Measurements from ENCODE around the gene PCDHGA3. TPM values are rescaled to one million over a fixed set of nuclear protein-coding genes. Genes with fewer than 3 reads are reported as not detected.
"Not testable (repeated sequence)": the region's sequence is repeated elsewhere in the genome, so short reads cannot be mapped to it uniquely, and the experiment has no call there.

The PCDHGA3 gene
- total RNA-seq, 4 donors from 2014 or later, result 1.3 to 5.7 (median 2.8) TPM

- TF ChIP-seq POLR2AphosphoS5 (IDR thresholded peaks at IDR 0.05) (no peak), EP300 (IDR thresholded peaks at IDR 0.05) (no peak), POLR2A (IDR thresholded peaks at IDR 0.05) (no peak), CTCF (IDR thresholded peaks at IDR 0.05) (no peak)
- H3K27me3 ChIP-seq, result no peaks in the 10 kb centered on the region
- H3K4me3 ChIP-seq, result no peak within 1 kb of the TSS
- no peak within 1 kb of the TSS for H3K27ac ChIP-seq
- no peak for ATAC-seq
- no peaks in the 10 kb centered on the region for H3K4me1 ChIP-seq
- H3K36me3 ChIP-seq, result peaks cover 0 to 18% of the 10 kb centered on the region in 2 donors
- 30 to 33% methylated on average over 23 to 24 of the region's 38 CpGs for WGBS, 2 donors (ENCODE audit: low coverage in 1 of 2)
- H3K9me3 ChIP-seq, result peaks cover 0 to 99% (median 6%) of the 10 kb centered on the region in 3 donors
Observed at GRCh38 chr5:141392429-141393198, 49.0 kb downstream of the PCDHGA3 start, which contains the start of gene PCDHGA8. PCDHGA8 (plus strand) TSS chr5:141392633; CDS start chr5:141392814, 181 bp downstream.

- WGBS, 2 donors (ENCODE audit: low coverage in 1 of 2), result 37 to 63% methylated on average over 4 to 10 of the region's 21 CpGs
- no peaks in the 10 kb centered on the region for H3K4me1 ChIP-seq
- peaks cover 0 to 18% of the 10 kb centered on the region in 2 donors for H3K36me3 ChIP-seq
- no peak overlapping the region for H3K4me3 ChIP-seq
- peaks cover 0 to 98% (median 6%) of the 10 kb centered on the region in 3 donors for H3K9me3 ChIP-seq
- no peaks in the 10 kb centered on the region for H3K27me3 ChIP-seq
- H3K27ac ChIP-seq, result no peak overlapping the region
- TF ChIP-seq POLR2AphosphoS5 (IDR thresholded peaks at IDR 0.05) (no peak), POLR2A (IDR thresholded peaks at IDR 0.05) (no peak), CTCF (IDR thresholded peaks at IDR 0.05) (no peak), EP300 (IDR thresholded peaks at IDR 0.05) (no peak)
- ATAC-seq, result no peak
Observed at GRCh38 chr5:141393267-141393666, 49.6 kb downstream of the PCDHGA3 start.

- H3K4me1 ChIP-seq, H3K27ac ChIP-seq, H3K4me3 ChIP-seq, H3K27me3 ChIP-seq, ATAC-seq: not testable (repeated sequence)
- WGBS, 2 donors (ENCODE audit: low coverage in 1 of 2), result 28 to 36% methylated on average over 8 to 9 of the region's 53 CpGs
- peaks cover 0 to 17% of the 10 kb centered on the region in 2 donors for H3K36me3 ChIP-seq
- H3K9me3 ChIP-seq, result peaks cover 0 to 98% (median 6%) of the 10 kb centered on the region in 3 donors
Observed at GRCh38 chr5:141394401-141395187, 51.0 kb downstream of the PCDHGA3 start.

Other genes starting within 250 kb of the PCDHGA3 start
- gene PCDHB2, start 249.2 kb upstream of the PCDHGA3 start, total RNA-seq, result 1 to 10 TPM; 1.4 to 3.0 (median 1.9) TPM
- 1 to 10 TPM in 3 of 4 donors, under 1 TPM in 1; 0.78 to 2.3 (median 2.0) TPM for gene PCDHB3, start 243.4 kb upstream of the PCDHGA3 start, total RNA-seq
- gene PCDHB4, start 222.0 kb upstream of the PCDHGA3 start, total RNA-seq, result 1 to 10 TPM; 2.8 to 5.6 (median 4.8) TPM
- 1 to 10 TPM; 3.2 to 8.6 (median 5.8) TPM for gene PCDHB5, start 208.6 kb upstream of the PCDHGA3 start, total RNA-seq
- gene PCDHB6, start 193.8 kb upstream of the PCDHGA3 start, total RNA-seq, result 1 to 10 TPM; 1.0 to 2.0 (median 1.5) TPM
- gene PCDHB7, start 171.2 kb upstream of the PCDHGA3 start, total RNA-seq, result 1 to 10 TPM; 1.7 to 3.0 (median 2.4) TPM
- 1 to 10 TPM in 3 of 4 donors, under 1 TPM in 1; 0.27 to 1.5 (median 1.2) TPM for gene PCDHB8, start 166.0 kb upstream of the PCDHGA3 start, total RNA-seq
- gene PCDHB16, start 161.4 kb upstream of the PCDHGA3 start, total RNA-seq, result 1 to 10 TPM; 4.4 to 5.2 (median 4.8) TPM
- gene PCDHB9, start 156.7 kb upstream of the PCDHGA3 start, total RNA-seq, result 10 to 100 TPM in 1 of 4 donors, 1 to 10 TPM in 3; 1.9 to 10.9 (median 3.0) TPM
- gene PCDHB10, start 151.5 kb upstream of the PCDHGA3 start, total RNA-seq, result 1 to 10 TPM; 3.0 to 6.4 (median 4.1) TPM
- gene PCDHB11, start 144.2 kb upstream of the PCDHGA3 start, total RNA-seq, result 1 to 10 TPM in 3 of 4 donors, under 1 TPM in 1; 0.99 to 5.4 (median 3.0) TPM
- 1 to 10 TPM in 3 of 4 donors, under 1 TPM in 1; 0.67 to 5.1 (median 3.4) TPM for gene PCDHB12, start 135.1 kb upstream of the PCDHGA3 start, total RNA-seq
- 10 to 100 TPM in 1 of 4 donors, 1 to 10 TPM in 3; 2.7 to 11.7 (median 6.1) TPM for gene PCDHB13, start 129.9 kb upstream of the PCDHGA3 start, total RNA-seq
- 10 to 100 TPM in 1 of 4 donors, 1 to 10 TPM in 3; 5.4 to 12.8 (median 7.8) TPM for gene PCDHB14, start 120.5 kb upstream of the PCDHGA3 start, total RNA-seq
- 1 to 10 TPM; 3.2 to 6.6 (median 4.1) TPM for gene PCDHB15, start 98.4 kb upstream of the PCDHGA3 start, total RNA-seq
- 1 to 10 TPM in 2 of 4 donors, not detected in 2; 1.2 to 3.1 TPM for gene SLC25A2, start 39.8 kb upstream of the PCDHGA3 start, total RNA-seq
- 10 to 100 TPM; 58.7 to 75.9 (median 61.4) TPM for gene TAF7, start 23.0 kb upstream of the PCDHGA3 start, total RNA-seq
- 1 to 10 TPM in 2 of 4 donors, under 1 TPM in 2; 0.67 to 1.3 (median 1.1) TPM for gene PCDHGA1, start 13.3 kb upstream of the PCDHGA3 start, total RNA-seq
- 1 to 10 TPM; 3.2 to 5.6 (median 4.4) TPM for gene PCDHGA2, start 5.1 kb upstream of the PCDHGA3 start, total RNA-seq
- gene PCDHGB1, start 6.3 kb downstream of the PCDHGA3 start, total RNA-seq, result 1 to 10 TPM; 2.0 to 9.5 (median 4.2) TPM
- 10 to 100 TPM in 1 of 4 donors, 1 to 10 TPM in 3; 2.4 to 12.0 (median 6.3) TPM for gene PCDHGA4, start 11.2 kb downstream of the PCDHGA3 start, total RNA-seq
- 10 to 100 TPM in 1 of 4 donors, 1 to 10 TPM in 3; 2.7 to 15.6 (median 4.1) TPM for gene PCDHGB2, start 16.2 kb downstream of the PCDHGA3 start, total RNA-seq
- 10 to 100 TPM in 1 of 4 donors, 1 to 10 TPM in 3; 2.6 to 12.5 (median 4.8) TPM for gene PCDHGA5, start 20.3 kb downstream of the PCDHGA3 start, total RNA-seq
- gene PCDHGB3, start 26.4 kb downstream of the PCDHGA3 start, total RNA-seq, result 1 to 10 TPM; 1.5 to 10.0 (median 4.7) TPM
- 10 to 100 TPM in 1 of 4 donors, 1 to 10 TPM in 3; 2.0 to 11.1 (median 5.7) TPM for gene PCDHGA6, start 30.1 kb downstream of the PCDHGA3 start, total RNA-seq
- gene PCDHGA7, start 38.9 kb downstream of the PCDHGA3 start, total RNA-seq, result 10 to 100 TPM in 1 of 4 donors, 1 to 10 TPM in 3; 2.7 to 14.3 (median 7.6) TPM
- 10 to 100 TPM in 1 of 4 donors, 1 to 10 TPM in 3; 3.1 to 14.8 (median 6.0) TPM for gene PCDHGB4, start 43.9 kb downstream of the PCDHGA3 start, total RNA-seq
- gene PCDHGA8, start 48.8 kb downstream of the PCDHGA3 start, total RNA-seq, result 1 to 10 TPM; 3.0 to 6.8 (median 3.6) TPM
- 10 to 100 TPM in 2 of 4 donors, 1 to 10 TPM in 2; 4.0 to 12.9 (median 9.8) TPM for gene PCDHGB5, start 54.1 kb downstream of the PCDHGA3 start, total RNA-seq
- gene PCDHGA9, start 58.9 kb downstream of the PCDHGA3 start, total RNA-seq, result 1 to 10 TPM; 3.3 to 8.6 (median 5.9) TPM
- gene PCDHGB6, start 64.2 kb downstream of the PCDHGA3 start, total RNA-seq, result 10 to 100 TPM in 1 of 4 donors, 1 to 10 TPM in 3; 5.7 to 11.7 (median 6.5) TPM
- gene PCDHGA10, start 69.2 kb downstream of the PCDHGA3 start, total RNA-seq, result 1 to 10 TPM; 2.9 to 8.2 (median 4.7) TPM
- gene PCDHGB7, start 73.8 kb downstream of the PCDHGA3 start, total RNA-seq, result 10 to 100 TPM; 12.3 to 19.3 (median 15.3) TPM
- 10 to 100 TPM in 1 of 4 donors, 1 to 10 TPM in 3; 1.9 to 12.3 (median 3.9) TPM for gene PCDHGA11, start 77.2 kb downstream of the PCDHGA3 start, total RNA-seq
- 10 to 100 TPM in 1 of 4 donors, 1 to 10 TPM in 3; 5.3 to 15.4 (median 9.8) TPM for gene PCDHGA12, start 86.7 kb downstream of the PCDHGA3 start, total RNA-seq
- gene PCDHGC3, start 132.1 kb downstream of the PCDHGA3 start, total RNA-seq, result 10 to 100 TPM; 52.6 to 95.6 (median 63.2) TPM
- gene PCDHGC4, start 141.2 kb downstream of the PCDHGA3 start, total RNA-seq, result 10 to 100 TPM in 1 of 4 donors, 1 to 10 TPM in 2, under 1 TPM in 1; 0.10 to 12.9 (median 2.4) TPM
- gene PCDHGC5, start 145.3 kb downstream of the PCDHGA3 start, total RNA-seq, result 1 to 10 TPM in 3 of 4 donors, under 1 TPM in 1; 0.07 to 5.1 (median 1.8) TPM

Data from gastroesophageal sphincter (tissue), 4 donors.